Ectodermal cell (in vitro differentiated cells): ENCODE measurements around the gene LRP1B.

ENCODE experiments used
- H3K27ac ChIP-seq: 2 replicates; pipeline ENCODE4 v1.7.0; 2013; ENCODE audit warnings: mild to moderate bottlenecking, low read depth, low read length; ENCODE audit not compliant: insufficient read depth, poor library complexity, severe bottlenecking
- H3K27me3 ChIP-seq: 2 replicates; pipeline ENCODE4 v1.7.0; 2013; ENCODE audit warnings: mild to moderate bottlenecking, low read length; ENCODE audit not compliant: insufficient read depth, control insufficient read depth, poor library complexity, severe bottlenecking
- H3K36me3 ChIP-seq: one replicate; pipeline ENCODE4 v1.7.0; 2013; ENCODE audit warnings: low read length; ENCODE audit not compliant: control insufficient read depth, insufficient read depth
- H3K4me1 ChIP-seq: one replicate; pipeline ENCODE4 v1.7.0; 2013; ENCODE audit warnings: low read length; ENCODE audit not compliant: control insufficient read depth, insufficient read depth
- H3K4me3 ChIP-seq: 2 replicates; pipeline ENCODE4 v1.7.0; 2013; ENCODE audit warnings: low read depth, low read length, control low read depth; ENCODE audit not compliant: insufficient read depth
- H3K9me3 ChIP-seq: 2 replicates; pipeline ENCODE4 v1.7.0; 2013; ENCODE audit warnings: mild to moderate bottlenecking, low read length, moderate library complexity; ENCODE audit not compliant: control insufficient read depth
- WGBS, 2 experiments: methylation state at CpG; one replicate each; pipeline ENCODE4 v1.1.7; 2013; ENCODE audit warnings: missing lambda C conversion rate in 2 of 2; 5-methylcytosine and 5-hydroxymethylcytosine counted together

The LRP1B gene

GRCh38 chr2:142144547-142144946 lies 13.7 kb upstream of the LRP1B start:
- H3K27me3 ChIP-seq = no peaks in the 10 kb centered on the region
- no peak overlapping the region for H3K4me3 ChIP-seq
- H3K27ac ChIP-seq = no peak overlapping the region
- H3K36me3 ChIP-seq = no peaks in the 10 kb centered on the region
- 96 to 97% methylated on average over 2 of the region's 2 CpGs for WGBS, 2 experiments
- H3K4me1 ChIP-seq = no peaks in the 10 kb centered on the region
- H3K9me3 ChIP-seq = no peaks in the 10 kb centered on the region

- H3K36me3 ChIP-seq = no peaks in the 10 kb centered on the region
- H3K4me1 ChIP-seq = no peaks in the 10 kb centered on the region
- no peaks in the 10 kb centered on the region for H3K27me3 ChIP-seq
- no peak overlapping the region for H3K27ac ChIP-seq
- WGBS, 2 experiments = 95 to 100% methylated on average over 2 of the region's 3 CpGs
- H3K9me3 ChIP-seq = no peaks in the 10 kb centered on the region
- H3K4me3 ChIP-seq = no peak overlapping the region
Measured at GRCh38 chr2:142142595-142142994, 11.8 kb upstream of the LRP1B start.

- no peaks in the 10 kb centered on the region for H3K4me1 ChIP-seq
- 0% methylated on average over 1 of the region's 2 CpGs for WGBS, 2 experiments
Measured at GRCh38 chr2:142140434-142140845, 9.6 kb upstream of the LRP1B start.

DNA sequence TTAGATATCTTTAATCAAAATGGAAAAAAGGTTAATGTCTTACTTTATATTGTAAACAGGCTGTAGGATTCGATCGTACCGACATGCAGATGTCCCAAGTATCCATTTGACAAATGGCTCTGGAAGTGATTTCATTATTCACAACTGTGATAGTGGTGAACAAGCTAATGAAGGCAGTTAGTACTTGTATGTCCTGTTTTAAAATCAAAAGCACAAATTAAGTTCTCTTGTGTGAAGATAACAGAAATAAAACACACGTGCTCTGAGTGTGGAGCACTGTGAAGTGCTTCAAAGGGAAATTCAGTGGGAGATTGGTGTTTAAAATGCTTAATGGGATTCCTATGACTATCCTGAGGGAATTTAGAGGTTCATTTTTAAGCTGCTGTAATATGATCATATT lies 8.6 kb upstream of the LRP1B start:
- Histone ChIP-seq H3K4me3 (no peak overlapping the region), H3K27me3 (no peaks in the 10 kb centered on the region), H3K27ac (no peak overlapping the region), H3K36me3 (no peaks in the 10 kb centered on the region), H3K9me3 (no peaks in the 10 kb centered on the region), H3K4me1 (no peaks in the 10 kb centered on the region)
- WGBS, 2 experiments = 92 to 96% methylated on average over 4 of the region's 4 CpGs

More at GRCh38 chr2:142140434-142140845, 9.6 kb upstream of the LRP1B start:
- H3K27me3 ChIP-seq = no peaks in the 10 kb centered on the region
- no peak overlapping the region for H3K4me3 ChIP-seq
- H3K9me3 ChIP-seq = no peaks in the 10 kb centered on the region
- no peak overlapping the region for H3K27ac ChIP-seq
- H3K36me3 ChIP-seq = no peaks in the 10 kb centered on the region

- Histone ChIP-seq H3K4me1 (no peaks in the 10 kb centered on the region), H3K27ac (no peak overlapping the region), H3K9me3 (no peaks in the 10 kb centered on the region), H3K27me3 (peaks cover 7% of the 10 kb centered on the region), H3K36me3 (no peaks in the 10 kb centered on the region), H3K4me3 (no peak overlapping the region)
Measured at GRCh38 chr2:142136571-142136970, 5.8 kb upstream of the LRP1B start.

DNA sequence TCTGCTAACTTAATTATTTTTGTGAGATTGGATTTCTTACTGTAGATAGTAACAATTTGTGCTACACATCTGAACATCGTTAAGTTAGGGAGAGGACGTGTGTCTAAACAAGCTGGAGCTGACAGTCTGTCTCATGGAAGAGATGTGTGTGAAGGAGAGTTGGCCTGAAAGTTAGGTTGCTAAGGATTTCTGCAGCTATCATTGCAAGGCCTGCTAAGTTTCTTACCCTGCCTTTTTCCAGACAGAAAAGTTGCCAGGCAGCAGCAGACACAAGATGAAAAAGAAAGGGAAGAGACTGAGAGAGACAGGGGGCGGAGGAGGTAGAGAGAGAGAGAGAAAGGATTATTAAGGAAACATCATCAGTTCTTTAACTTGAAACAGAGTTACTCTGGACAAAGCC lies 4.1 kb upstream of the LRP1B start:
- H3K4me3 ChIP-seq = no peak overlapping the region
- WGBS, 2 experiments = 83 to 86% methylated on average over 3 of the region's 3 CpGs
- H3K27ac ChIP-seq = no peak overlapping the region
- no peaks in the 10 kb centered on the region for H3K36me3 ChIP-seq
- H3K4me1 ChIP-seq = no peaks in the 10 kb centered on the region
- H3K27me3 ChIP-seq = peaks cover 23% of the 10 kb centered on the region
- H3K9me3 ChIP-seq = no peaks in the 10 kb centered on the region

- H3K27ac ChIP-seq = no peak overlapping the region
- peak overlapping the region; percentile 52 for H3K4me3 ChIP-seq
- 1% methylated on average over 68 of the region's 68 CpGs for WGBS, 2 experiments
- no peaks in the 10 kb centered on the region for H3K36me3 ChIP-seq
- no peaks in the 10 kb centered on the region for H3K4me1 ChIP-seq
- H3K9me3 ChIP-seq = no peaks in the 10 kb centered on the region
- peaks cover 49% of the 10 kb centered on the region for H3K27me3 ChIP-seq
Measured at GRCh38 chr2:142130111-142131009, 456 bp downstream of the LRP1B start.

GRCh38 chr2:142128105-142128504 lies 2.7 kb downstream of the LRP1B start:
- Histone ChIP-seq H3K36me3 (no peaks in the 10 kb centered on the region), H3K9me3 (no peaks in the 10 kb centered on the region), H3K4me3 (no peak overlapping the region), H3K27me3 (peaks cover 49% of the 10 kb centered on the region), H3K27ac (no peak overlapping the region), H3K4me1 (no peaks in the 10 kb centered on the region)
- WGBS, 2 experiments = 92 to 98% methylated on average over 3 of the region's 5 CpGs

DNA sequence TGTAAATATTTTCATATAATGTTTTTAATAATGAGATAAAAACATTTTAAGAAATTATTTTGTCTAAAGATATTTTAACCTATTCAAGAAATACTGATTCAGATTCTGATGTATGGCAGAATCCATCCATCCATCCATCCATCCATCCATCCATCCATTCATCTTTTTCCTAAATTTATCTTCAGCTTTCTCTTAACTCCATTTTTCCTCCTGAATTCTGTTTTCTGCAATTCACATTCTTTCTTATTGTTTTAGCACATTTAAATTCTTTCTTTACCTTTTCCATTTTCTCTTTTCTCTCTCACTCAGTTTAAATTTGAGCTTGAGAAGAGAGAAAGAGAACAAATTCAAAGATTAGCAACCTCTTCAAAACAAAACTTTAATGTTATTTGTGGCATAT lies 3.6 kb downstream of the LRP1B start:
- Histone ChIP-seq H3K4me1 (no peaks in the 10 kb centered on the region), H3K27ac (no peak overlapping the region), H3K4me3 (no peak overlapping the region), H3K9me3 (no peaks in the 10 kb centered on the region), H3K36me3 (no peaks in the 10 kb centered on the region), H3K27me3 (peaks cover 49% of the 10 kb centered on the region)

- H3K27ac ChIP-seq = no peak overlapping the region
- H3K36me3 ChIP-seq = no peaks in the 10 kb centered on the region
- no peak overlapping the region for H3K4me3 ChIP-seq
- H3K4me1 ChIP-seq = no peaks in the 10 kb centered on the region
- H3K27me3 ChIP-seq = peaks cover 24% of the 10 kb centered on the region
- H3K9me3 ChIP-seq = no peaks in the 10 kb centered on the region
Measured at GRCh38 chr2:142124706-142125105, 6.1 kb downstream of the LRP1B start.
